Measurements from ENCODE around the gene POC5. TPM values are rescaled to one million over a fixed set of nuclear protein-coding genes. Genes with fewer than 3 reads are reported as not detected.

The POC5 gene
- total and polyA plus RNA-seq, 8 donors: 2.6 to 6.9 (median 4.5) TPM

GRCh38 chr5:75659791-75660450, 57.3 kb downstream of the POC5 start:
- Histone ChIP-seq H3K27me3 (no peaks in the 10 kb centered on the region), H3K9me3 (no peaks in the 10 kb centered on the region), H3K4me1 (no peaks in the 10 kb centered on the region), H3K4me3 (no peak overlapping the region), H3K27ac (no peak overlapping the region), H3K36me3 (no peaks in the 10 kb centered on the region)
- DNase-seq (no peak), FAIRE-seq (no peak), ATAC-seq (no peak)
- intact Hi-C loops (cut with DNase I): no loop called here
- 88 to 89% methylated on average over 3 of the region's 3 CpGs for WGBS, 2 donors
- no peak for TF ChIP-seq CTCF (IDR thresholded peaks at IDR 0.05)

GRCh38 chr5:75656311-75657003, 60.8 kb downstream of the POC5 start:
- no peak for TF ChIP-seq CTCF (IDR thresholded peaks at IDR 0.05)
- H3K36me3 ChIP-seq: no peaks in the 10 kb centered on the region
- FAIRE-seq (no peak), DNase-seq (peak in 5 of 6 donors; percentile 16 to 69 (median 46)), ATAC-seq (peak; percentile 93 to 98 (median 95))
- peak overlapping the region in 3 of 4 donors; percentile 38 to 79 (median 57) for H3K27ac ChIP-seq
- no peaks in the 10 kb centered on the region for H3K4me1 ChIP-seq
- intact Hi-C loops (cut with DNase I): no loop called here
- H3K9me3 ChIP-seq: no peaks in the 10 kb centered on the region
- H3K27me3 ChIP-seq: no peaks in the 10 kb centered on the region
- WGBS, 2 donors: 15 to 17% methylated on average over 9 of the region's 9 CpGs
- H3K4me3 ChIP-seq: peak overlapping the region; percentile 33 to 47 (median 41)

- Histone ChIP-seq H3K27me3 (no peaks in the 10 kb centered on the region), H3K9me3 (no peaks in the 10 kb centered on the region), H3K4me3 (no peak overlapping the region), H3K4me1 (no peaks in the 10 kb centered on the region), H3K36me3 (no peaks in the 10 kb centered on the region), H3K27ac (no peak overlapping the region)
- DNase-seq (no peak), ATAC-seq (no peak), FAIRE-seq (no peak)
- 75 to 85% methylated on average over 19 of the region's 19 CpGs for WGBS, 2 donors
- no peak for TF ChIP-seq CTCF (IDR thresholded peaks at IDR 0.05)
- intact Hi-C loops (cut with DNase I): no loop called here
Observed at GRCh38 chr5:75654693-75655295, 62.4 kb downstream of the POC5 start.

GRCh38 chr5:75653521-75653920, 63.7 kb downstream of the POC5 start:
- whole genome bisulfite sequencing, 2 donors: 18 to 23% methylated on average over 2 of the region's 2 CpGs
- Histone ChIP-seq H3K9me3 (no peaks in the 10 kb centered on the region), H3K4me3 (no peak overlapping the region), H3K4me1 (no peaks in the 10 kb centered on the region), H3K27ac (no peak overlapping the region), H3K36me3 (no peaks in the 10 kb centered on the region), H3K27me3 (no peaks in the 10 kb centered on the region)
- DNase-seq (no peak), ATAC-seq (no peak), FAIRE-seq (no peak)
- intact Hi-C loops (cut with DNase I): no loop called here
- TF ChIP-seq CTCF (IDR thresholded peaks at IDR 0.05): no peak

Data from pancreas (tissue), 10 donors.